Coronary artery (tissue), 2 donors: ENCODE measurements around the gene STAG1.

ENCODE experiments used
- DNase-seq: peaks from one replicate; pipeline ENCODE4 v3.0.0-alpha.2; 2017; ENCODE audit warnings: low spot score
- H3K27ac ChIP-seq, 2 donors: fragments of 200-600 bp; sonication (generic); one replicate each; pipeline ENCODE4 v1.5.1; 2016 to 2019
- H3K4me3 ChIP-seq: fragments of 200-600 bp; sonication (generic); 2 replicates; pipeline ENCODE4 v1.5.1; 2016; ENCODE audit warnings: mild to moderate bottlenecking, moderate library complexity
- TF ChIP-seq, protein P1 (sequence below): fragments of 200-600 bp; sonication (generic); IDR thresholded peaks from one replicate; pipeline ENCODE4 v1.5.1; 2019; ENCODE audit warnings: antibody characterized with exemption

The STAG1 gene

GRCh38 chr3:136327671-136328070 is 424.5 kb downstream of the STAG1 start:
- no peak overlapping the region for H3K27ac ChIP-seq
- no peak overlapping the region for H3K4me3 ChIP-seq
- TF ChIP-seq, protein P1, sequence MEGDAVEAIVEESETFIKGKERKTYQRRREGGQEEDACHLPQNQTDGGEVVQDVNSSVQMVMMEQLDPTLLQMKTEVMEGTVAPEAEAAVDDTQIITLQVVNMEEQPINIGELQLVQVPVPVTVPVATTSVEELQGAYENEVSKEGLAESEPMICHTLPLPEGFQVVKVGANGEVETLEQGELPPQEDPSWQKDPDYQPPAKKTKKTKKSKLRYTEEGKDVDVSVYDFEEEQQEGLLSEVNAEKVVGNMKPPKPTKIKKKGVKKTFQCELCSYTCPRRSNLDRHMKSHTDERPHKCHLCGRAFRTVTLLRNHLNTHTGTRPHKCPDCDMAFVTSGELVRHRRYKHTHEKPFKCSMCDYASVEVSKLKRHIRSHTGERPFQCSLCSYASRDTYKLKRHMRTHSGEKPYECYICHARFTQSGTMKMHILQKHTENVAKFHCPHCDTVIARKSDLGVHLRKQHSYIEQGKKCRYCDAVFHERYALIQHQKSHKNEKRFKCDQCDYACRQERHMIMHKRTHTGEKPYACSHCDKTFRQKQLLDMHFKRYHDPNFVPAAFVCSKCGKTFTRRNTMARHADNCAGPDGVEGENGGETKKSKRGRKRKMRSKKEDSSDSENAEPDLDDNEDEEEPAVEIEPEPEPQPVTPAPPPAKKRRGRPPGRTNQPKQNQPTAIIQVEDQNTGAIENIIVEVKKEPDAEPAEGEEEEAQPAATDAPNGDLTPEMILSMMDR, result no peak
- DNase-seq, result no peak

- no peak for DNase-seq
- TF ChIP-seq, protein P1, result no peak
- H3K27ac ChIP-seq, result no peak overlapping the region
- H3K4me3 ChIP-seq, result no peak overlapping the region
Observed at GRCh38 chr3:136326316-136326715, 425.9 kb downstream of the STAG1 start.

GRCh38 chr3:136311968-136312367 is 440.2 kb downstream of the STAG1 start:
- no peak for DNase-seq
- Histone ChIP-seq H3K27ac (no peak overlapping the region), H3K4me3 (no peak overlapping the region)
- TF ChIP-seq, protein P1, result no peak

GRCh38 chr3:136311261-136311660 is 440.9 kb downstream of the STAG1 start:
- Histone ChIP-seq H3K4me3 (no peak overlapping the region), H3K27ac (no peak overlapping the region)
- no peak for DNase-seq
- TF ChIP-seq, protein P1, result no peak

DNA sequence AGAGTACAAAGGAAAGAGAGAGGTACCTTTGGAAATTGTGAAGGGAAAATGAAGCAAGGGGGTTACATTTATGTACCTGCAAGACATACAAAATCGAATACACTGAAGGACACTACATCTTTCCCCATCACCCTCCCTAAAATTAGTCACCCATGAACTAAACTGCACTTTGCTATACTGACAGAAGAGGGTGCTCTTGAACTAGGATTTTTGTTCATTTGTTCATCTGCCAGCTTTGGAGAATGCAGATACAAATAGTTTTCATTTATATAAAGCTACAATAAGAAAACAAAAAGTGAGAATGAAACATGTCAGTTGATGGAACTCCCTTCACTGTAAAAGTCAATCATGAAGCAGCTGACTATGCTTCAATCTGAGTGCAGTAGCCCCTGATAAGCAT is 446.3 kb downstream of the STAG1 start:
- no peak for DNase-seq
- Histone ChIP-seq H3K4me3 (no peak overlapping the region), H3K27ac (no peak overlapping the region)
- TF ChIP-seq, protein P1, result no peak

- DNase-seq, result no peak
- no peak overlapping the region for H3K4me3 ChIP-seq
- TF ChIP-seq, protein P1, result no peak
- H3K27ac ChIP-seq, result no peak overlapping the region
Observed at GRCh38 chr3:136300444-136300843, 451.7 kb downstream of the STAG1 start.

GRCh38 chr3:136297826-136298225 is 454.4 kb downstream of the STAG1 start:
- Histone ChIP-seq H3K4me3 (no peak overlapping the region), H3K27ac (no peak overlapping the region)
- TF ChIP-seq, protein P1, result no peak
- DNase-seq, result no peak
